ENCODE measurements around the gene FBN3.

The FBN3 gene

GRCh38 chr19:8080832-8081231 is 68.6 kb downstream of the FBN3 start:
- Histone ChIP-seq H3K4me1 (ENCODE audit: control insufficient read depth, insufficient read depth, low read length) (no peaks in the 10 kb centered on the region), H3K9ac (ENCODE audit: low read length) (no peak overlapping the region), H3K4me3 (ENCODE audit: low read length) (no peak overlapping the region), H3K9me3 (ENCODE audit: control insufficient read depth, low read length) (no peaks in the 10 kb centered on the region), H3K27me3 (ENCODE audit: control insufficient read depth, insufficient read depth, low read length) (no peaks in the 10 kb centered on the region), H3K36me3 (ENCODE audit: control insufficient read depth, insufficient read depth, low read length) (no peaks in the 10 kb centered on the region)

- no peak overlapping the region for H3K4me3 ChIP-seq (ENCODE audit: low read length)
- H3K4me1 ChIP-seq (ENCODE audit: control insufficient read depth, insufficient read depth, low read length), result no peaks in the 10 kb centered on the region
- no peaks in the 10 kb centered on the region for H3K36me3 ChIP-seq (ENCODE audit: control insufficient read depth, insufficient read depth, low read length)
- no peaks in the 10 kb centered on the region for H3K27me3 ChIP-seq (ENCODE audit: control insufficient read depth, insufficient read depth, low read length)
- no peak overlapping the region for H3K9ac ChIP-seq (ENCODE audit: low read length)
- H3K9me3 ChIP-seq (ENCODE audit: control insufficient read depth, low read length), result no peaks in the 10 kb centered on the region
Observed at GRCh38 chr19:8079988-8080387, 69.4 kb downstream of the FBN3 start.

GRCh38 chr19:8075158-8076074 is 74.0 kb downstream of the FBN3 start:
- Histone ChIP-seq H3K36me3 (ENCODE audit: control insufficient read depth, insufficient read depth, low read length) (no peaks in the 10 kb centered on the region), H3K27me3 (ENCODE audit: control insufficient read depth, insufficient read depth, low read length) (no peaks in the 10 kb centered on the region), H3K9ac (ENCODE audit: low read length) (no peak overlapping the region), H3K9me3 (ENCODE audit: control insufficient read depth, low read length) (no peaks in the 10 kb centered on the region), H3K4me1 (ENCODE audit: control insufficient read depth, insufficient read depth, low read length) (no peaks in the 10 kb centered on the region), H3K4me3 (ENCODE audit: low read length) (no peak overlapping the region)

- Histone ChIP-seq H3K36me3 (ENCODE audit: control insufficient read depth, insufficient read depth, low read length) (no peaks in the 10 kb centered on the region), H3K27me3 (ENCODE audit: control insufficient read depth, insufficient read depth, low read length) (no peaks in the 10 kb centered on the region), H3K9me3 (ENCODE audit: control insufficient read depth, low read length) (no peaks in the 10 kb centered on the region), H3K9ac (ENCODE audit: low read length) (no peak overlapping the region), H3K4me3 (ENCODE audit: low read length) (no peak overlapping the region), H3K4me1 (ENCODE audit: control insufficient read depth, insufficient read depth, low read length) (no peaks in the 10 kb centered on the region)
Observed at GRCh38 chr19:8074501-8074900, 74.9 kb downstream of the FBN3 start.

GRCh38 chr19:8071912-8072311 is 77.5 kb downstream of the FBN3 start:
- Histone ChIP-seq H3K4me3 (ENCODE audit: low read length) (no peak overlapping the region), H3K36me3 (ENCODE audit: control insufficient read depth, insufficient read depth, low read length) (no peaks in the 10 kb centered on the region), H3K4me1 (ENCODE audit: control insufficient read depth, insufficient read depth, low read length) (no peaks in the 10 kb centered on the region), H3K9ac (ENCODE audit: low read length) (no peak overlapping the region), H3K27me3 (ENCODE audit: control insufficient read depth, insufficient read depth, low read length) (no peaks in the 10 kb centered on the region), H3K9me3 (ENCODE audit: control insufficient read depth, low read length) (peaks cover 7% of the 10 kb centered on the region)

GRCh38 chr19:8069096-8069973 is 80.1 kb downstream of the FBN3 start:
- Histone ChIP-seq H3K27me3 (ENCODE audit: control insufficient read depth, insufficient read depth, low read length) (no peaks in the 10 kb centered on the region), H3K9ac (ENCODE audit: low read length) (no peak overlapping the region), H3K4me1 (ENCODE audit: control insufficient read depth, insufficient read depth, low read length) (no peaks in the 10 kb centered on the region), H3K9me3 (ENCODE audit: control insufficient read depth, low read length) (peaks cover 7% of the 10 kb centered on the region), H3K4me3 (ENCODE audit: low read length) (no peak overlapping the region), H3K36me3 (ENCODE audit: control insufficient read depth, insufficient read depth, low read length) (no peaks in the 10 kb centered on the region)

- Histone ChIP-seq H3K36me3 (ENCODE audit: control insufficient read depth, insufficient read depth, low read length) (no peaks in the 10 kb centered on the region), H3K4me3 (ENCODE audit: low read length) (no peak overlapping the region), H3K4me1 (ENCODE audit: control insufficient read depth, insufficient read depth, low read length) (no peaks in the 10 kb centered on the region), H3K9me3 (ENCODE audit: control insufficient read depth, low read length) (peaks cover 7% of the 10 kb centered on the region), H3K27me3 (ENCODE audit: control insufficient read depth, insufficient read depth, low read length) (no peaks in the 10 kb centered on the region), H3K9ac (ENCODE audit: low read length) (no peak overlapping the region)
Observed at GRCh38 chr19:8065875-8066261, 83.5 kb downstream of the FBN3 start.

GRCh38 chr19:8064911-8065874 is 84.2 kb downstream of the FBN3 start:
- Histone ChIP-seq H3K9me3 (ENCODE audit: control insufficient read depth, low read length) (peaks cover 7% of the 10 kb centered on the region), H3K4me3 (ENCODE audit: low read length) (no peak overlapping the region)

GRCh38 chr19:8057545-8058270 is 91.7 kb downstream of the FBN3 start:
- Histone ChIP-seq H3K36me3 (ENCODE audit: control insufficient read depth, insufficient read depth, low read length) (no peaks in the 10 kb centered on the region), H3K9me3 (ENCODE audit: control insufficient read depth, low read length) (no peaks in the 10 kb centered on the region), H3K4me1 (ENCODE audit: control insufficient read depth, insufficient read depth, low read length) (no peaks in the 10 kb centered on the region), H3K27me3 (ENCODE audit: control insufficient read depth, insufficient read depth, low read length) (no peaks in the 10 kb centered on the region), H3K9ac (ENCODE audit: low read length) (no peak overlapping the region), H3K4me3 (ENCODE audit: low read length) (no peak overlapping the region)

More at GRCh38 chr19:8064911-8065874, 84.2 kb downstream of the FBN3 start:
- Histone ChIP-seq H3K36me3 (ENCODE audit: control insufficient read depth, insufficient read depth, low read length) (no peaks in the 10 kb centered on the region), H3K9ac (ENCODE audit: low read length) (no peak overlapping the region), H3K4me1 (ENCODE audit: control insufficient read depth, insufficient read depth, low read length) (no peaks in the 10 kb centered on the region), H3K27me3 (ENCODE audit: control insufficient read depth, insufficient read depth, low read length) (no peaks in the 10 kb centered on the region)

GRCh38 chr19:8056533-8056932 is 92.9 kb downstream of the FBN3 start:
- H3K4me3 ChIP-seq (ENCODE audit: low read length), result no peak overlapping the region
- H3K36me3 ChIP-seq (ENCODE audit: control insufficient read depth, insufficient read depth, low read length), result no peaks in the 10 kb centered on the region
- no peak overlapping the region for H3K9ac ChIP-seq (ENCODE audit: low read length)
- H3K4me1 ChIP-seq (ENCODE audit: control insufficient read depth, insufficient read depth, low read length), result no peaks in the 10 kb centered on the region
- H3K9me3 ChIP-seq (ENCODE audit: control insufficient read depth, low read length), result no peaks in the 10 kb centered on the region
- H3K27me3 ChIP-seq (ENCODE audit: control insufficient read depth, insufficient read depth, low read length), result no peaks in the 10 kb centered on the region

GRCh38 chr19:8054169-8054568 is 95.2 kb downstream of the FBN3 start:
- Histone ChIP-seq H3K9ac (ENCODE audit: low read length) (no peak overlapping the region), H3K4me3 (ENCODE audit: low read length) (no peak overlapping the region)

More at GRCh38 chr19:8054169-8054568, 95.2 kb downstream of the FBN3 start:
- Histone ChIP-seq H3K27me3 (ENCODE audit: control insufficient read depth, insufficient read depth, low read length) (no peaks in the 10 kb centered on the region), H3K9me3 (ENCODE audit: control insufficient read depth, low read length) (no peaks in the 10 kb centered on the region), H3K36me3 (ENCODE audit: control insufficient read depth, insufficient read depth, low read length) (no peaks in the 10 kb centered on the region), H3K4me1 (ENCODE audit: control insufficient read depth, insufficient read depth, low read length) (peaks cover 7% of the 10 kb centered on the region)

Data from mucosa of stomach (tissue), 1 donor.